H1 (cell line): Measurements from ENCODE around the gene GPC6. TPM values are rescaled to one million over a fixed set of nuclear protein-coding genes. Genes with fewer than 3 reads are reported as not detected.

ENCODE experiments used
- CTCF ChIA-PET: fragments of 300-600 bp; sonication (Branson Sonifier 250); formaldehyde crosslinking; loops from one replicate; lab custom pipeline; 2021; ENCODE audit not compliant: partially characterized antibody; lab: Charles Lee
- POLR2A ChIA-PET: fragments of 300-600 bp; sonication (Branson Sonifier 250); formaldehyde crosslinking; loops from one replicate; lab custom pipeline; 2021; ENCODE audit warnings: inconsistent platforms; ENCODE audit not compliant: partially characterized antibody; lab: Charles Lee
- DNase-seq, 2 experiments: peaks; one replicate each; pipeline versions ENCODE4 v3.0.0 to v3.0.0-alpha.2; 2010 to 2022; ENCODE audit warnings: low spot score in 2 of 2, low read depth in 1 of 2, mixed read lengths in 1 of 2
- FAIRE-seq: peaks from 2 replicates; lab custom pipeline; 2011; peaks lifted over from hg19 to GRCh38; lab: Jason Lieb, UNC
- H2AFZ ChIP-seq: 2 replicates; pipeline ENCODE4 v1.8.1; 2012; ENCODE audit warnings: low read length, inconsistent platforms
- H2AK5ac ChIP-seq: 2 replicates; pipeline ENCODE4 v1.6.1; 2013; ENCODE audit warnings: low read depth, low read length
- H2BK120ac ChIP-seq: replicated peaks from 2 replicates; pipeline ENCODE3; 2013; ENCODE audit warnings: low read depth, low read length, inconsistent platforms
- H2BK12ac ChIP-seq: 2 replicates; pipeline ENCODE4 v1.6.1; 2013; ENCODE audit warnings: low read depth, low read length
- H2BK15ac ChIP-seq: 2 replicates; pipeline ENCODE4 v1.6.1; 2013; ENCODE audit warnings: low read length
- H2BK20ac ChIP-seq: 2 replicates; pipeline ENCODE4 v1.6.1; 2013; ENCODE audit warnings: low read length
- H2BK5ac ChIP-seq: 2 replicates; pipeline ENCODE4 v1.6.1; 2013; ENCODE audit warnings: low read depth, low read length
- H3K14ac ChIP-seq: 2 replicates; pipeline ENCODE4 v1.6.1; 2013; ENCODE audit warnings: inconsistent platforms; ENCODE audit not compliant: insufficient read length
- H3K18ac ChIP-seq: 2 replicates; pipeline ENCODE4 v1.6.1; 2013; ENCODE audit warnings: low read length; ENCODE audit errors: extremely low read depth
- H3K23ac ChIP-seq: 2 replicates; pipeline ENCODE4 v1.6.1; 2013; ENCODE audit warnings: inconsistent platforms; ENCODE audit not compliant: insufficient read length
- H3K23me2 ChIP-seq: 2 replicates; pipeline ENCODE4 v1.6.1; 2013; ENCODE audit warnings: low read depth, low read length
- H3K27ac ChIP-seq: 2 replicates; pipeline ENCODE4 v1.6.1; 2011; ENCODE audit warnings: low read depth, low read length, inconsistent platforms
- H3K27me3 ChIP-seq, 4 experiments: replicated peaks in 1 of 4; 1 replicate in 1 of 4; 2 replicates in 3 of 4; pipeline versions ENCODE4 v1.6.1 to v1.8.1; 2011 to 2013; ENCODE audit warnings: low read length in 3 of 4, mild to moderate bottlenecking in 3 of 4, inconsistent platforms in 2 of 4, mixed read lengths in 2 of 4, moderate library complexity in 1 of 4; ENCODE audit not compliant: control insufficient read depth in 3 of 4, insufficient read depth in 3 of 4; ENCODE audit errors: extremely low read depth in 1 of 4
- H3K36me3 ChIP-seq, 4 experiments: 2 replicates each; pipeline versions ENCODE4 v1.6.1 to v1.8.1; 2011 to 2013; ENCODE audit warnings: mild to moderate bottlenecking in 4 of 4, low read length in 3 of 4, moderate library complexity in 2 of 4, control low read depth in 1 of 4, inconsistent platforms in 1 of 4; ENCODE audit not compliant: insufficient read depth in 4 of 4, control insufficient read depth in 2 of 4
- H3K4ac ChIP-seq: replicated peaks from 2 replicates; pipeline ENCODE3; 2013; ENCODE audit warnings: low read length, low read depth, mixed read lengths, inconsistent platforms; ENCODE audit not compliant: insufficient read length
- H3K4me1 ChIP-seq, 4 experiments: replicated peaks in 1 of 4; 1 replicate in 1 of 4; 2 replicates in 3 of 4; pipeline versions ENCODE4 v1.6.1 to v1.8.1; 2011 to 2013; ENCODE audit warnings: low read length in 3 of 4, inconsistent platforms in 2 of 4, mixed read lengths in 1 of 4; ENCODE audit not compliant: insufficient read depth in 4 of 4, control insufficient read depth in 3 of 4
- H3K4me2 ChIP-seq, 2 experiments: 2 replicates each; pipeline versions ENCODE4 v1.6.1 to v1.8.1; 2011 to 2013; ENCODE audit warnings: low read depth in 2 of 2, low read length in 2 of 2, control low read depth in 1 of 2, inconsistent platforms in 1 of 2, mild to moderate bottlenecking in 1 of 2; ENCODE audit not compliant: insufficient read depth in 1 of 2
- H3K4me3 ChIP-seq, 4 experiments: fragments of 200-600, 300-600 bp in 1 of 4; sonication (generic), shearing (Covaris generic), sonication (Bioruptor Twin) in 1 of 4; 2 replicates each; pipeline versions ENCODE4 v1.5.1 to v1.8.1; 2011 to 2016; ENCODE audit warnings: low read length in 4 of 4, low read depth in 3 of 4, control low read depth in 2 of 4, inconsistent platforms in 2 of 4, mild to moderate bottlenecking in 2 of 4, mixed read lengths in 1 of 4, moderate library complexity in 1 of 4; ENCODE audit not compliant: insufficient read depth in 2 of 4; ENCODE audit errors: extremely low read depth in 1 of 4
- H3K56ac ChIP-seq: replicated peaks from 2 replicates; pipeline ENCODE3; 2013; ENCODE audit warnings: low read depth, mild to moderate bottlenecking, mixed read lengths, low read length, inconsistent platforms; ENCODE audit not compliant: insufficient read length
- H3K79me1 ChIP-seq: 2 replicates; pipeline ENCODE4 v1.6.1; 2013; ENCODE audit warnings: low read depth, low read length, control low read depth
- H3K79me2 ChIP-seq, 2 experiments: 2 replicates each; pipeline versions ENCODE4 v1.6.1 to v1.8.1; 2012 to 2013; ENCODE audit warnings: low read length in 2 of 2, mild to moderate bottlenecking in 2 of 2, inconsistent platforms in 1 of 2; ENCODE audit not compliant: insufficient read depth in 2 of 2, control insufficient read depth in 1 of 2
- H3K9ac ChIP-seq, 4 experiments: replicated peaks in 1 of 4; 1 replicate in 1 of 4; 2 replicates in 3 of 4; pipeline versions ENCODE4 v1.6.1 to v1.8.1; 2011 to 2013; ENCODE audit warnings: low read depth in 3 of 4, low read length in 3 of 4, control low read depth in 2 of 4, mild to moderate bottlenecking in 2 of 4, moderate library complexity in 2 of 4, inconsistent platforms in 1 of 4; ENCODE audit errors: extremely low read depth in 1 of 4
- H3K9me3 ChIP-seq, 2 experiments: 2 replicates each; pipeline versions ENCODE4 v1.6.1 to v1.8.1; 2012 to 2013; ENCODE audit warnings: mild to moderate bottlenecking in 2 of 2, moderate library complexity in 2 of 2, control low read depth in 1 of 2, inconsistent platforms in 1 of 2, low read depth in 1 of 2, low read length in 1 of 2, mixed read lengths in 1 of 2; ENCODE audit not compliant: insufficient read depth in 2 of 2
- H4K20me1 ChIP-seq, 2 experiments: replicated peaks in 1 of 2; 2 replicates each; pipeline versions ENCODE3 to v1.8.1; 2011 to 2013; ENCODE audit warnings: inconsistent platforms in 2 of 2, low read length in 2 of 2, mild to moderate bottlenecking in 1 of 2; ENCODE audit not compliant: insufficient read depth in 2 of 2, control insufficient read depth in 1 of 2
- H4K5ac ChIP-seq: 2 replicates; pipeline ENCODE4 v1.6.1; 2013; ENCODE audit warnings: low read length, low read depth, mixed read lengths, inconsistent platforms; ENCODE audit not compliant: insufficient read length
- H4K8ac ChIP-seq: 2 replicates; pipeline ENCODE4 v1.8.0; 2013; ENCODE audit warnings: mild to moderate bottlenecking, moderate library complexity, low read length, inconsistent platforms; ENCODE audit not compliant: insufficient read depth; ENCODE audit errors: extremely low read depth
- H4K91ac ChIP-seq: replicated peaks from 2 replicates; pipeline ENCODE3; 2013; ENCODE audit warnings: low read length, mixed read lengths, inconsistent platforms; ENCODE audit not compliant: insufficient read length
- CEBPB ChIP-seq: IDR thresholded peaks from 2 replicates; pipeline ENCODE4 v1.6.1; 2012; ENCODE audit warnings: low read depth, low read length
- FOSL1 ChIP-seq: IDR thresholded peaks from 2 replicates; pipeline ENCODE4 v1.6.1; 2011; ENCODE audit warnings: mild to moderate bottlenecking, low read depth, low read length, moderate library complexity; ENCODE audit not compliant: insufficient read depth
- SP1 ChIP-seq: IDR thresholded peaks from 2 replicates; pipeline ENCODE4 v1.6.1; 2011; ENCODE audit warnings: low read depth, low read length
- SP2 ChIP-seq: IDR thresholded peaks from 2 replicates; pipeline ENCODE4 v1.6.1; 2012; ENCODE audit warnings: mild to moderate bottlenecking, low read length, inconsistent platforms
- SUZ12 ChIP-seq: fragments of 200-600 bp; sonication (generic); IDR thresholded peaks from 2 replicates; pipeline ENCODE4 v1.6.1; 2012; ENCODE audit warnings: mild to moderate bottlenecking, inconsistent platforms, low read length, moderate library complexity, mixed read lengths
- YY1 ChIP-seq: IDR thresholded peaks from 2 replicates; pipeline ENCODE4 v1.6.1; 2011; ENCODE audit warnings: low read depth, mild to moderate bottlenecking, low read length
- polyA plus RNA-seq, 7 experiments: library from polyadenylated mRNA; depleted of rRNA in 3 of 7; stranded (reverse) in 5 of 7; unstranded in 2 of 7; fragments of >200 nt in 5 of 7; fragments of 200-250 nt in 2 of 7; gene quantifications; 1 replicate in 5 of 7; 2 replicates in 1 of 7; 4 replicates in 1 of 7; pipeline versions ENCODE4 v1.2.1 to v1.2.3, GENCODE V29; 2011 to 2013; ENCODE audit warnings: missing spikeins in 2 of 7, mixed read lengths in 2 of 7
- total RNA-seq: library from RNA; stranded (reverse); fragmentation: NEBNext Ultra II Directional; extraction: Animal tissue kit (Norgen Biotek cat#: 25700); gene quantifications from 2 replicates; pipeline ENCODE4 v1.2.1, GENCODE V29; 2021

Gene GPC6
- total and polyA plus RNA-seq, 2 of the 8 experiments (the other 6 are each of a cell fraction or from before 2014, with no cell fraction given): 5.4 to 12.0 TPM

DNA sequence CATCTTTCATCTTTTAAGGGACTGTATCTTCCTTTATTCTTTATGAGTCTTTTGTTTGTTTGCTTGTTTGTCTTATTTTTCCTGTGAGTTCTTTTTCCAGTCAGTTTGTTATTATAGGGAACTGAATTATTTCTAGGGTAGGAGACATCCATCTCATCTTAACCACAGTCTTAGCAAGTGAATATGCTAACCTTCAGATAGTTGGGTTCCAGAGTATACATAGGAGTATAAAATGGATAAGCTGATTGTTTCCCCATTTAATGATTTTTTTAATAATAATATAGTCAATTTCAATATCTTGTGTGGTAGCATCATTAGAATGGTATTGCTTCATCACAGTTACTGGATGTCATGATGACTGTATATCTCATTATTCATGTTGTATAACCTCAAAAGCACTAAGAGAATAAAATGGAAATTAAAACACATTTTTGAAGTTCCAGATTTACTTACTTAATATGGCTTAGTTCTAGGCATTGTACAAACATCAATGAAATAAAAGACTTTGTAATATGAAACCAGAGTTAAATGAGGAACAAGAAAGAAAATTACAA, 33.0 kb downstream of the GPC6 start:
- FAIRE-seq: no peak
- Histone ChIP-seq H3K4ac (no peak overlapping the region), H4K20me1 (no peaks in the 10 kb centered on the region), H3K27me3 (no peaks in the 10 kb centered on the region), H3K56ac (no peak overlapping the region), H2BK120ac (no peak overlapping the region), H2BK12ac (no peak overlapping the region), H3K27ac (no peak overlapping the region), H2BK15ac (no peak overlapping the region), H3K9ac (no peak overlapping the region), H3K79me2 (peaks cover 0 to 12% of the 10 kb centered on the region in 2 experiments; a peak in 1 of 4 replicates), H4K91ac (no peak overlapping the region), H3K36me3 (no peaks in the 10 kb centered on the region), H3K4me1 (peaks cover 0 to 5% (median 2%) of the 10 kb centered on the region in 4 experiments; a peak in 4 of 7 replicates), H4K5ac (no peak overlapping the region), H3K9me3 (no peaks in the 10 kb centered on the region), H2AK5ac (no peak overlapping the region), H2BK5ac (no peak overlapping the region), H3K79me1 (no peaks in the 10 kb centered on the region; the same call in 1 of the 2 replicates), H3K18ac (no peak overlapping the region), H3K4me2 (no peak overlapping the region), H2AFZ (no peak overlapping the region), H2BK20ac (no peak overlapping the region), H4K8ac (no peak overlapping the region), H3K4me3 (no peak overlapping the region), H3K14ac (no peak overlapping the region), H3K23ac (no peak overlapping the region), H3K23me2 (no peaks in the 10 kb centered on the region; the same call in 1 of the 2 replicates)
- CTCF ChIA-PET: interaction anchor here (1.5 kb wide), 1 partner anchor 12 kb away, joined by 3 read pairs; no protein-coding TSS in a partner anchor
- TF ChIP-seq SP2: no peak
- no peak for TF ChIP-seq FOSL1
- TF ChIP-seq SUZ12: no peak
- no peak for TF ChIP-seq YY1
- TF ChIP-seq CEBPB: 0 out of 2 replicates have a peak, but pooled peaks have one; percentile 16
- no peak for TF ChIP-seq SP1
- no peak for DNase-seq
- POLR2A ChIA-PET: interaction anchor here (1.8 kb wide), 1 partner anchor 9 kb away, joined by 5 read pairs; no protein-coding TSS in a partner anchor
